ENCODE results near the gene FGD6.

The FGD6 gene

GRCh38 chr12:95179011-95179410 is 38.3 kb downstream of the FGD6 start:
- Histone ChIP-seq H3K27ac (ENCODE audit: low read length) (no peak overlapping the region), H3K27me3 (ENCODE audit: control insufficient read depth in 1 of 2, insufficient read depth in 2 of 2, low read length in 2 of 2) (no peaks in the 10 kb centered on the region), H3K9ac (ENCODE audit: low read length in 2 of 2) (no peak overlapping the region), H3K4me3 (ENCODE audit: low read length in 2 of 2) (no peak overlapping the region), H3K36me3 (ENCODE audit: control insufficient read depth in 2 of 2, insufficient read depth in 2 of 2, low read length in 2 of 2) (no peaks in the 10 kb centered on the region), H3K9me3 (ENCODE audit: control insufficient read depth in 2 of 2, low read length in 2 of 2) (no peaks in the 10 kb centered on the region), H3K4me1 (ENCODE audit: control insufficient read depth, insufficient read depth, low read length) (peaks cover 1% of the 10 kb centered on the region)

DNA sequence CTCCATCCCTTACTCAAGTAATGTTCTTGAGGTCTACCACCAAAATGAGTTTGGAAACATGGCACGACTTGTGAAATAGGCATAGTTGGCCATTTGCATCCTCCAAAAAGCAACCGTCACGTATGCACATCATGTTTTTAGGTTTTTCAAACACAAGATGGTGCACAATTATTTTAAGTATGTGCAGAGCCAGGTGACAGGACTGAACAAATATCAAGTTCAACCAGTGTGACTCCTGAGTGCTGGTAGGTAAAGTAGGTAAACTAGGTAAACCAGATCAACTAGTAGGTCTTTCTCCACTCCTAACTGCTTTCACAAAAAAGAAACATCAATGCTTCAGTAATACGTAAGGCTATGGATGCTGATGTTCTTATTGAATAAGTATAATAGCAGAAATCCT is 39.1 kb downstream of the FGD6 start:
- Histone ChIP-seq H3K36me3 (ENCODE audit: control insufficient read depth in 2 of 2, insufficient read depth in 2 of 2, low read length in 2 of 2) (no peaks in the 10 kb centered on the region), H3K9ac (ENCODE audit: low read length in 2 of 2) (no peak overlapping the region), H3K27me3 (ENCODE audit: control insufficient read depth in 1 of 2, insufficient read depth in 2 of 2, low read length in 2 of 2) (no peaks in the 10 kb centered on the region), H3K27ac (ENCODE audit: low read length) (no peak overlapping the region), H3K4me1 (ENCODE audit: control insufficient read depth, insufficient read depth, low read length) (peaks cover 4% of the 10 kb centered on the region), H3K9me3 (ENCODE audit: control insufficient read depth in 2 of 2, low read length in 2 of 2) (no peaks in the 10 kb centered on the region), H3K4me3 (ENCODE audit: low read length in 2 of 2) (no peak overlapping the region)

- H3K27me3 ChIP-seq (ENCODE audit: control insufficient read depth in 1 of 2, insufficient read depth in 2 of 2, low read length in 2 of 2): no peaks in the 10 kb centered on the region
- no peak overlapping the region for H3K27ac ChIP-seq (ENCODE audit: low read length)
- H3K36me3 ChIP-seq (ENCODE audit: control insufficient read depth in 2 of 2, insufficient read depth in 2 of 2, low read length in 2 of 2): no peaks in the 10 kb centered on the region
- no peaks in the 10 kb centered on the region for H3K9me3 ChIP-seq (ENCODE audit: control insufficient read depth in 2 of 2, low read length in 2 of 2)
- peaks cover 4% of the 10 kb centered on the region for H3K4me1 ChIP-seq (ENCODE audit: control insufficient read depth, insufficient read depth, low read length)
- H3K4me3 ChIP-seq (ENCODE audit: low read length in 2 of 2): no peak overlapping the region
- no peak overlapping the region for H3K9ac ChIP-seq (ENCODE audit: low read length in 2 of 2)
Observed at GRCh38 chr12:95177201-95177768, 40.0 kb downstream of the FGD6 start.

DNA sequence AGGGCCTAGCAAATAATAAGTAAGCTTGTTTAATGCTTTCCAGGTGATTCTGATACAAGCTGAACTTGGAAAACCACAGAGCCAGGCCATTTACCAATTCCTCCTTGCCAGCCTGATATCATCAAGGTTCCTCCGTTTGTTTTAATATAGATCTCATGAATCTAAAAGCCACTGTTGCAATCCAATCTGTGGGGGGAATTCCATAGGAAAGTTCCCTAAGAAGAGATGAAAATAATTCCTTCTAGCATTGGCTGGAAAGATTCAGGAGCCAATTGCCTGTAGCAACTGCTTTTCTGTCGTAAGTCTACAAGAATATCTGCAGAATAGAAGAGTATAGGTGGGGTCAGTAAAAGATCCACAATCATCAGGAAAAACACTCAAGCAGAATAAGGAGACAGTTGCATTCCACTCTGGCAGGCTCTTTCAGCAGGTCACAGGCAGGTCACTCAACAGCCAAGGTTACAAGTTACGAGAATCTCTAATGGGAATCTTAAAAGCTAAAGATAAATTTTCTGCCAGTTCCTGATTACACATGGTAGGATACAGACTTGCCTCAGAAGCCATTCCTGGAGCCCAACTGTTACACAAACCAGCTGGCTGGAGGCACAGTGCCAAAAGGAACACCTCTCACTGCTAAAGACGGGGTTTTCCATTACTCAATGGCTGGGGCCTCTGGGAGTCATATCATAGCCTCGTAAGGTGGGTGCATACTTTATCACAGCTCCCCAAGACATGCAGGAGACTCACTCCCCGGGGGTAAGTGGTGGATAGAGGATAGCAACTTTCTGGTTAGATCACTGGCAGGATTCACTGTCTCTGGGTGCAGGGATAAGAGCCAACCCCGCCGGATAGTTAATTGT is 43.6 kb downstream of the FGD6 start:
- Histone ChIP-seq H3K27me3 (ENCODE audit: control insufficient read depth in 1 of 2, insufficient read depth in 2 of 2, low read length in 2 of 2) (no peaks in the 10 kb centered on the region), H3K4me1 (ENCODE audit: control insufficient read depth, insufficient read depth, low read length) (peaks cover 4% of the 10 kb centered on the region), H3K27ac (ENCODE audit: low read length) (peak overlapping the region; percentile 68), H3K9ac (ENCODE audit: low read length in 2 of 2) (peak overlapping the region in 1 of 2 donors; percentile 3), H3K36me3 (ENCODE audit: control insufficient read depth in 2 of 2, insufficient read depth in 2 of 2, low read length in 2 of 2) (no peaks in the 10 kb centered on the region), H3K9me3 (ENCODE audit: control insufficient read depth in 2 of 2, low read length in 2 of 2) (no peaks in the 10 kb centered on the region), H3K4me3 (ENCODE audit: low read length in 2 of 2) (peak overlapping the region; percentile 32 to 35)

DNA sequence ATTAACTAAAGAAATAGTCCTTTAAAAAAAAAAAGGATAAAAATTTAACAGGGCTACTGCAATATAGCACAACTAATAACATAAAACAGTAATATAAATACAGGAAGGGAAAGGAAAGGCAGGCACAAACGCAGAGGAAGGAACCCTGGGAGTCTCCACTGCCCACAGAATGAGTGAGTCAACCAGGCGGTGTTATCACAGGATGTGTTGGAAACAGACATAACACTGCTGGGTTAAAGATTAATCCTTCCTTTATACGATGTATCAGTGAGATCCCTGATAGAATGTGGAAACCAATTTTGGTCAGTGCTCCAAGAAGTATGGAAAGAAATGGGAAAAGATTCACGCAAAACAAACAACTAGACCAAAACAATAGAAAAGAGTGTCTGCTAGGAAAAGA is 47.9 kb downstream of the FGD6 start:
- Histone ChIP-seq H3K36me3 (ENCODE audit: control insufficient read depth in 2 of 2, insufficient read depth in 2 of 2, low read length in 2 of 2) (no peaks in the 10 kb centered on the region), H3K27ac (ENCODE audit: low read length) (no peak overlapping the region), H3K9ac (ENCODE audit: low read length in 2 of 2) (no peak overlapping the region), H3K27me3 (ENCODE audit: control insufficient read depth in 1 of 2, insufficient read depth in 2 of 2, low read length in 2 of 2) (no peaks in the 10 kb centered on the region), H3K9me3 (ENCODE audit: control insufficient read depth in 2 of 2, low read length in 2 of 2) (no peaks in the 10 kb centered on the region), H3K4me3 (ENCODE audit: low read length in 2 of 2) (no peak overlapping the region), H3K4me1 (ENCODE audit: control insufficient read depth, insufficient read depth, low read length) (peaks cover 4% of the 10 kb centered on the region)

- no peaks in the 10 kb centered on the region for H3K36me3 ChIP-seq (ENCODE audit: control insufficient read depth in 2 of 2, insufficient read depth in 2 of 2, low read length in 2 of 2)
- no peak overlapping the region for H3K4me3 ChIP-seq (ENCODE audit: low read length in 2 of 2)
- no peaks in the 10 kb centered on the region for H3K27me3 ChIP-seq (ENCODE audit: control insufficient read depth in 1 of 2, insufficient read depth in 2 of 2, low read length in 2 of 2)
- no peak overlapping the region for H3K9ac ChIP-seq (ENCODE audit: low read length in 2 of 2)
- H3K9me3 ChIP-seq (ENCODE audit: control insufficient read depth in 2 of 2, low read length in 2 of 2): no peaks in the 10 kb centered on the region
- no peak overlapping the region for H3K27ac ChIP-seq (ENCODE audit: low read length)
- H3K4me1 ChIP-seq (ENCODE audit: control insufficient read depth, insufficient read depth, low read length): peaks cover under 1% of the 10 kb centered on the region
Observed at GRCh38 chr12:95168746-95169145, 48.5 kb downstream of the FGD6 start.

DNA sequence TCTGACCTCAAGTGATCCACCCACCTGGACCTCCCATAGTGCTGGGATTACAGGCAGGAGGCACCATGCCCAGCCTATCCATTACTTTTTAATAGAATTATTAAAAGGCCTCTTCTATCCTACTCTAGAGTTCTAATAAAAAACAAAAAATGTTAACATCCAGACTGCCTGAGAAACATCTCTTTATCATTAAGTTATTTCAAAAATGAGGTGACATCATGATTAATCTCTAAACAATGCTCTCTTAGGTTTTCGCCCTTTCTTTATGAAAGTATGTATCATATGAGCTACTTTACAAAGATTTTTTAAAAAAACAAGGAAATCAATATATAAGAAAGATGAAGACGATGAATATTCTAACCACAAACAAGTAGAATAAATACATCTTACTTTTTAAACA is 52.6 kb downstream of the FGD6 start:
- no peaks in the 10 kb centered on the region for H3K27me3 ChIP-seq (ENCODE audit: control insufficient read depth in 1 of 2, insufficient read depth in 2 of 2, low read length in 2 of 2)
- no peaks in the 10 kb centered on the region for H3K9me3 ChIP-seq (ENCODE audit: control insufficient read depth in 2 of 2, low read length in 2 of 2)
- H3K27ac ChIP-seq (ENCODE audit: low read length): no peak overlapping the region
- no peaks in the 10 kb centered on the region for H3K4me1 ChIP-seq (ENCODE audit: control insufficient read depth, insufficient read depth, low read length)
- H3K9ac ChIP-seq (ENCODE audit: low read length in 2 of 2): no peak overlapping the region
- H3K36me3 ChIP-seq (ENCODE audit: control insufficient read depth in 2 of 2, insufficient read depth in 2 of 2, low read length in 2 of 2): no peaks in the 10 kb centered on the region
- H3K4me3 ChIP-seq (ENCODE audit: low read length in 2 of 2): no peak overlapping the region

DNA sequence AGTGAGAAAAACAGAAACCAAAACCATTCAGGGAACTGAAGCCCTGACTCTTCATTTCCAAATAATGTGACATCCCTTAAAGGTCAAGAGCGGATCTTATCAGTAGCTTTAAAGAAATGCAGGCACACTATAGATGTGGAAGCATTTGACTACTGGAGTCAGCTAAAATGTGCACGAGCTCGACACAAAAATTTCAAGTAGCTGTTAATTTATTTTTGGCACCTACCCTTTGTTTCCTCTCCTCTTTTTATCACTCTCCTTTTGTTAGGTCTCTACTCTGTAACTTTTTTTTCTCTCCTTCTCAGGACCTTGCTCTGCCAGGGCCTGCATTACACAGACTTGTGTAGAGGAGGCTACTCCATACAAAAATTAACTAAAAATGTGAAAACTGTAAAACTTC is 58.3 kb downstream of the FGD6 start:
- Histone ChIP-seq H3K4me3 (ENCODE audit: low read length in 2 of 2) (no peak overlapping the region), H3K4me1 (ENCODE audit: control insufficient read depth, insufficient read depth, low read length) (no peaks in the 10 kb centered on the region), H3K9ac (ENCODE audit: low read length in 2 of 2) (no peak overlapping the region), H3K9me3 (ENCODE audit: control insufficient read depth in 2 of 2, low read length in 2 of 2) (no peaks in the 10 kb centered on the region), H3K36me3 (ENCODE audit: control insufficient read depth in 2 of 2, insufficient read depth in 2 of 2, low read length in 2 of 2) (no peaks in the 10 kb centered on the region), H3K27ac (ENCODE audit: low read length) (no peak overlapping the region), H3K27me3 (ENCODE audit: control insufficient read depth in 1 of 2, insufficient read depth in 2 of 2, low read length in 2 of 2) (no peaks in the 10 kb centered on the region)

GRCh38 chr12:95151821-95152220 is 65.4 kb downstream of the FGD6 start:
- Histone ChIP-seq H3K36me3 (ENCODE audit: control insufficient read depth in 2 of 2, insufficient read depth in 2 of 2, low read length in 2 of 2) (peaks cover 0 to 3% of the 10 kb centered on the region in 2 donors), H3K27ac (ENCODE audit: low read length) (no peak overlapping the region), H3K9ac (ENCODE audit: low read length in 2 of 2) (no peak overlapping the region), H3K9me3 (ENCODE audit: control insufficient read depth in 2 of 2, low read length in 2 of 2) (no peaks in the 10 kb centered on the region), H3K4me3 (ENCODE audit: low read length in 2 of 2) (no peak overlapping the region), H3K4me1 (ENCODE audit: control insufficient read depth, insufficient read depth, low read length) (no peaks in the 10 kb centered on the region), H3K27me3 (ENCODE audit: control insufficient read depth in 1 of 2, insufficient read depth in 2 of 2, low read length in 2 of 2) (no peaks in the 10 kb centered on the region)

- Histone ChIP-seq H3K27ac (ENCODE audit: low read length) (no peak overlapping the region), H3K4me3 (ENCODE audit: low read length in 2 of 2) (no peak overlapping the region), H3K27me3 (ENCODE audit: control insufficient read depth in 1 of 2, insufficient read depth in 2 of 2, low read length in 2 of 2) (no peaks in the 10 kb centered on the region), H3K9me3 (ENCODE audit: control insufficient read depth in 2 of 2, low read length in 2 of 2) (no peaks in the 10 kb centered on the region), H3K9ac (ENCODE audit: low read length in 2 of 2) (no peak overlapping the region), H3K36me3 (ENCODE audit: control insufficient read depth in 2 of 2, insufficient read depth in 2 of 2, low read length in 2 of 2) (peaks cover 0 to 3% of the 10 kb centered on the region in 2 donors), H3K4me1 (ENCODE audit: control insufficient read depth, insufficient read depth, low read length) (no peaks in the 10 kb centered on the region)
Observed at GRCh38 chr12:95151406-95151805, 65.9 kb downstream of the FGD6 start.

- Histone ChIP-seq H3K27ac (ENCODE audit: low read length) (no peak overlapping the region), H3K4me1 (ENCODE audit: control insufficient read depth, insufficient read depth, low read length) (no peaks in the 10 kb centered on the region)
Observed at GRCh38 chr12:95150501-95150900, 66.8 kb downstream of the FGD6 start.

More at GRCh38 chr12:95150501-95150900, 66.8 kb downstream of the FGD6 start:
- H3K36me3 ChIP-seq (ENCODE audit: control insufficient read depth in 2 of 2, insufficient read depth in 2 of 2, low read length in 2 of 2): peaks cover 0 to 3% of the 10 kb centered on the region in 2 donors
- H3K27me3 ChIP-seq (ENCODE audit: control insufficient read depth in 1 of 2, insufficient read depth in 2 of 2, low read length in 2 of 2): no peaks in the 10 kb centered on the region
- H3K9ac ChIP-seq (ENCODE audit: low read length in 2 of 2): no peak overlapping the region
- H3K9me3 ChIP-seq (ENCODE audit: control insufficient read depth in 2 of 2, low read length in 2 of 2): no peaks in the 10 kb centered on the region
- H3K4me3 ChIP-seq (ENCODE audit: low read length in 2 of 2): no peak overlapping the region

Data from stomach smooth muscle (tissue), 2 donors.